Measurements from ENCODE around the gene LZTR1. TPM values are rescaled to one million over a fixed set of nuclear protein-coding genes. Genes with fewer than 3 reads are reported as not detected.

The LZTR1 gene
- total RNA-seq, 4 donors from 2014 or later: 45.4 to 63.0 (median 53.4) TPM

GRCh38 chr22:21026783-21027692 is 44.9 kb downstream of the LZTR1 start:
- Histone ChIP-seq H3K4me1 (peaks cover 0 to 14% (median under 1%) of the 10 kb centered on the region in 3 donors), H3K4me3 (no peak overlapping the region), H3K9me3 (no peaks in the 10 kb centered on the region), H3K27ac (no peak overlapping the region), H3K27me3 (peaks cover 38% of the 10 kb centered on the region), H3K36me3 (no peaks in the 10 kb centered on the region)
- TF ChIP-seq EP300 (IDR thresholded peaks at IDR 0.05): no peak
- no peak for TF ChIP-seq POLR2AphosphoS5 (IDR thresholded peaks at IDR 0.05)
- no peak for TF ChIP-seq POLR2A (IDR thresholded peaks at IDR 0.05)
- TF ChIP-seq CTCF (IDR thresholded peaks at IDR 0.05): no peak
- 50 to 83% methylated on average over 1 to 2 of the region's 14 CpGs for WGBS, 2 donors (ENCODE audit: low coverage in 1 of 2)
- no peak for ATAC-seq

GRCh38 chr22:21028277-21029251 is 46.5 kb downstream of the LZTR1 start:
- peaks cover 53% of the 10 kb centered on the region for H3K27me3 ChIP-seq
- no CpG with 5 or more reads among the region's 13 CpGs for WGBS, 2 donors (ENCODE audit: low coverage in 1 of 2)

DNA sequence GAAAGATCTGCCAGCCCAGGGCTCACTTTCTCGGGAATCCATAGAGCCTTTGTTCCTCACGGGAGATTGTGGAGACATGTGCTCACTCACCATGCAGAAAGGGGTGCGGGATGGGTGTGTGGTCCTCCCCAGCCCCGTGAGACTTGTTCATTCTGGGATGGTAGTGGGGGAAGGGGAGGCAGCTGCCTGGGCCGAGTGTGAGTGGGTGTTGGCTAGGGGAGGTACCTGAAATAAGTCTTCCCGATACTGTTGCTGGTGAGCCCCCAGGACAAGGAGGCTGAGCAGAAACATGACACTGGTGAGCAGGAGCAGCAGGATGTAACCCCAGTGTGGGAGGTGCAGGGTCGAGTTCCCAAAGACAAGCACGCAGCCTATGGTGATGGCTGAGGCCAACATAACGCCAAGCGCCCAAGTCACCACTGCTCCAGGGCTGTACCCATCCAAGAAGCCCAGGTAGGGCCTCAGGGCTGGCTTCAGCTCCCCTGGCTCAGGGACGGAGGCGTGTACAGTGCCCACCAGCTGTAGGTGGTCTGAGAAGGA is 47.5 kb downstream of the LZTR1 start:
- ATAC-seq: no peak
- Histone ChIP-seq H3K9me3 (no peaks in the 10 kb centered on the region), H3K36me3 (no peaks in the 10 kb centered on the region), H3K27me3 (peaks cover 60% of the 10 kb centered on the region), H3K4me3 (no peak overlapping the region), H3K27ac (no peak overlapping the region), H3K4me1 (peaks cover 0 to 22% (median 5%) of the 10 kb centered on the region in 3 donors)
- WGBS, 2 donors (ENCODE audit: low coverage in 1 of 2): 60% methylated on average over 3 of the region's 12 CpGs; no CpG with 5 or more reads in 1 of the 2 donors
- TF ChIP-seq CTCF (IDR thresholded peaks at IDR 0.05) (no peak), POLR2A (IDR thresholded peaks at IDR 0.05) (no peak), POLR2AphosphoS5 (IDR thresholded peaks at IDR 0.05) (no peak), EP300 (IDR thresholded peaks at IDR 0.05) (no peak)

More at GRCh38 chr22:21028277-21029251, 46.5 kb downstream of the LZTR1 start:
- H3K4me3 ChIP-seq: no peak overlapping the region
- H3K9me3 ChIP-seq: no peaks in the 10 kb centered on the region
- no peaks in the 10 kb centered on the region for H3K36me3 ChIP-seq
- ATAC-seq: no peak
- TF ChIP-seq POLR2A (IDR thresholded peaks at IDR 0.05): no peak
- no peak for TF ChIP-seq EP300 (IDR thresholded peaks at IDR 0.05)
- no peak for TF ChIP-seq CTCF (IDR thresholded peaks at IDR 0.05)
- no peak for TF ChIP-seq POLR2AphosphoS5 (IDR thresholded peaks at IDR 0.05)
- H3K27ac ChIP-seq: no peak overlapping the region
- peaks cover 0 to 22% (median 5%) of the 10 kb centered on the region in 3 donors for H3K4me1 ChIP-seq

DNA sequence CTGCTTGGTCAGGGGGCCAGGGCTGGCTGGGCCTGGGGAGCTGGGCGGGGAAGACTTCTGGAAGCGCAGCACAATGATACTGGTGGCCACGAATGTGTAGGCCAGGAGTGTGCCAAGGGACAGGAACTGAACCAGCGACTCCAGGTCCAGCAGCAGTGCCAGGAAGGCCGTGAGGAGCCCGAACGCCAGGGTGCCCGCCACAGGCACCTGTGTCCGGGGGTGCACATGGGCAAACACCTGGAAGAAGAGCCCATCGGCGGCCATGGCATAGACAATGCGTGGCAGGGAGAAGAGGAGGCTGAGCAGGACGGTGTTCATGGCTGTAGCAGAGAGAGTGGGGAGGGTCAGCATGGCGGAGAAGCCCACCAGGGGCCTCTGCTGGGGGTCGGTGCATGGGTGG is 47.9 kb downstream of the LZTR1 start:
- ATAC-seq: no peak
- WGBS, 2 donors (ENCODE audit: low coverage in 1 of 2): 67 to 90% methylated on average over 3 to 9 of the region's 15 CpGs
- Histone ChIP-seq H3K4me3 (no peak overlapping the region), H3K9me3 (no peaks in the 10 kb centered on the region), H3K36me3 (no peaks in the 10 kb centered on the region), H3K4me1 (peaks cover 0 to 22% (median 5%) of the 10 kb centered on the region in 3 donors), H3K27ac (no peak overlapping the region), H3K27me3 (peaks cover 60% of the 10 kb centered on the region)
- no peak for TF ChIP-seq POLR2AphosphoS5 (IDR thresholded peaks at IDR 0.05)
- TF ChIP-seq POLR2A (IDR thresholded peaks at IDR 0.05): no peak
